Prostate gland (tissue), 2 donors: ENCODE data around the gene CAMSAP2.

Experiments used
- CTCF ChIP-seq, 4 experiments: fragments of 200-600 bp in 2 of 4; fragments of 450-650 bp in 2 of 4; sonication (generic) in 2 of 4; IDR thresholded peaks; 1 replicate in 3 of 4; 2 replicates in 1 of 4; pipeline ENCODE4 v1.5.1; 2016 to 2019; ENCODE audit warnings: antibody characterized with exemption in 4 of 4, mild to moderate bottlenecking in 2 of 4, moderate library complexity in 2 of 4
- POLR2A ChIP-seq: fragments of 450-650 bp; IDR thresholded peaks from one replicate; pipeline ENCODE4 v1.6.1; 2016; ENCODE audit warnings: antibody characterized with exemption, mild to moderate bottlenecking
- POLR2AphosphoS5 ChIP-seq: sonication (generic); formaldehyde crosslinking; IDR thresholded peaks from one replicate; pipeline ENCODE4 v1.6.1; 2017; ENCODE audit warnings: antibody characterized with exemption

GRCh38 chr1:200893411-200893901 is 154.8 kb downstream of the CAMSAP2 start:
- TF ChIP-seq CTCF (IDR thresholded peaks at IDR 0.05) (no peak), POLR2AphosphoS5 (no peak), POLR2A (no peak)
